Omental fat pad (tissue), 4 donors: ENCODE results near the gene GPX4. TPM values are rescaled to one million over a fixed set of nuclear protein-coding genes. Genes with fewer than 3 reads are reported as not detected.

ENCODE experiments used
- ATAC-seq: fragments of 150-250 bp; one replicate; pipeline ENCODE4 v1.9.1; 2016; ENCODE audit warnings: mild to moderate bottlenecking, moderate library complexity; ENCODE audit not compliant: low FRiP score
- DNase-seq: peaks from one replicate; pipeline ENCODE4 v3.0.0-alpha.2; 2019; ENCODE audit warnings: low spot score
- CTCF ChIP-seq, 3 donors: fragments of 450-650 bp; IDR thresholded peaks; one replicate each; pipeline ENCODE4 v1.5.1; 2016 to 2017; ENCODE audit warnings: antibody characterized with exemption in 3 of 3, mild to moderate bottlenecking in 3 of 3, moderate library complexity in 2 of 3
- total RNA-seq, 4 donors: library from RNA; depleted of rRNA; stranded (reverse); fragments of >200 nt; gene quantifications; one replicate each; pipeline ENCODE4 v1.1.0, GENCODE V29; 2016

GPX4 gene
- total RNA-seq, 4 donors from 2014 or later = 429 to 1,640 (median 892) TPM

GRCh38 chr19:1146858-1147780, 43.3 kb downstream of the GPX4 start:
- DNase-seq (no peak), ATAC-seq (no peak)
- no peak for TF ChIP-seq CTCF (IDR thresholded peaks at IDR 0.05)

- no peak for TF ChIP-seq CTCF (IDR thresholded peaks at IDR 0.05)
- DNase-seq = no peak
- ATAC-seq = no peak
Measured at GRCh38 chr19:1147934-1148549, 44.2 kb downstream of the GPX4 start.

GRCh38 chr19:1149259-1150045, 45.7 kb downstream of the GPX4 start:
- TF ChIP-seq CTCF (IDR thresholded peaks at IDR 0.05) = no peak
- DNase-seq (no peak), ATAC-seq (no peak)

GRCh38 chr19:1150333-1151036, 46.7 kb downstream of the GPX4 start:
- ATAC-seq (no peak), DNase-seq (no peak)
- TF ChIP-seq CTCF (IDR thresholded peaks at IDR 0.05) = no peak

GRCh38 chr19:1151037-1151724, 47.4 kb downstream of the GPX4 start:
- ATAC-seq = no peak
- DNase-seq = no peak
- TF ChIP-seq CTCF (IDR thresholded peaks at IDR 0.05) = no peak
